AG09309 (cell line): ENCODE results near the gene NHS.

Experiments used
- DNase-seq: peaks from one replicate; pipeline ENCODE4 v3.0.0-alpha.2; 2010; ENCODE audit warnings: low read depth
- H3K4me3 ChIP-seq: 2 replicates; pipeline ENCODE4 v1.5.1; 2011; ENCODE audit warnings: mild to moderate bottlenecking, low read depth, low read length, moderate library complexity; ENCODE audit not compliant: control insufficient read depth
- TF ChIP-seq, protein P1 (sequence below): IDR thresholded peaks from 2 replicates; pipeline ENCODE4 v1.5.1; 2011; ENCODE audit warnings: mild to moderate bottlenecking, low read depth, low read length, inconsistent platforms; ENCODE audit not compliant: insufficient read depth, control insufficient read depth; ENCODE audit errors: missing control alignments

The NHS gene

DNA sequence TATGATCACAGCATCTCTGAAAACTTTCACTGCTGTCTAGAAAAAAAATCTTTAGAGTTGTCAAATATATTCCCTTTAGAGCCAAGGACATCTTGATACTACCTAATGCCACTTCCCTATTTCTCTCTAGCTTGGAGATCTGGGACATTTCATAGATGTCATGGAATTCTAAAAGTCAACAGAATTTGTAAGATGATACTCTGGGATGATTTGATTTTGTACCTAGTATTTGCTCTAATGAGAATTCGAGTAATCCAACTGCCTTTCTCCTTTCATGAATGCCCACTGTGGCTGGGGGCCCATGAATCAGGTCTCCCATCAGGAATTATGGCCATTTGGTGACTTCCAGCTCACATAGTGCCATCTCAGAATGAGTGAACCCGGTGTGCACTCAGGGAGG, 73.2 kb downstream of the NHS start:
- TF ChIP-seq, protein P1, sequence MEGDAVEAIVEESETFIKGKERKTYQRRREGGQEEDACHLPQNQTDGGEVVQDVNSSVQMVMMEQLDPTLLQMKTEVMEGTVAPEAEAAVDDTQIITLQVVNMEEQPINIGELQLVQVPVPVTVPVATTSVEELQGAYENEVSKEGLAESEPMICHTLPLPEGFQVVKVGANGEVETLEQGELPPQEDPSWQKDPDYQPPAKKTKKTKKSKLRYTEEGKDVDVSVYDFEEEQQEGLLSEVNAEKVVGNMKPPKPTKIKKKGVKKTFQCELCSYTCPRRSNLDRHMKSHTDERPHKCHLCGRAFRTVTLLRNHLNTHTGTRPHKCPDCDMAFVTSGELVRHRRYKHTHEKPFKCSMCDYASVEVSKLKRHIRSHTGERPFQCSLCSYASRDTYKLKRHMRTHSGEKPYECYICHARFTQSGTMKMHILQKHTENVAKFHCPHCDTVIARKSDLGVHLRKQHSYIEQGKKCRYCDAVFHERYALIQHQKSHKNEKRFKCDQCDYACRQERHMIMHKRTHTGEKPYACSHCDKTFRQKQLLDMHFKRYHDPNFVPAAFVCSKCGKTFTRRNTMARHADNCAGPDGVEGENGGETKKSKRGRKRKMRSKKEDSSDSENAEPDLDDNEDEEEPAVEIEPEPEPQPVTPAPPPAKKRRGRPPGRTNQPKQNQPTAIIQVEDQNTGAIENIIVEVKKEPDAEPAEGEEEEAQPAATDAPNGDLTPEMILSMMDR: no peak
- H3K4me3 ChIP-seq: no peak overlapping the region
- no peak for DNase-seq

DNA sequence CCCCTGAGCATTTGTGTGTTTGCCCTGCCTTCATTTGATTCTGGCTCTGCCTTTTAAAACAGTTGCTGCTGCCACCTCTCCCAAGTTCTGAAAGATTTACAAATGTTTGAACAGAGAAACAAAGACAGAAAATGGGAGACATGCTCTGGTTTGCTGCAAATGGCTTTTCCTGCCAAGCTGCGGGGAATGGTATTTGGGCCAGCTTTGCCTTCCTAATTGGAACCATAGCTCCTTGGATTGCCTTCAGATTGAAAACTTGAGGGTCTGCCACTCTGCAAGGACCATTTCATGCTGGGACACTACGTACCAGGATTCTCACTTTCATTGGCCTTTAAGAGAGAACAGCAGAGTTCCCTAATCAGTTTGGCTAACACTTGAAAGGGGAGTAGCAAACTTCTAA, 74.9 kb downstream of the NHS start:
- no peak for DNase-seq
- no peak overlapping the region for H3K4me3 ChIP-seq
- TF ChIP-seq, protein P1: no peak

DNA sequence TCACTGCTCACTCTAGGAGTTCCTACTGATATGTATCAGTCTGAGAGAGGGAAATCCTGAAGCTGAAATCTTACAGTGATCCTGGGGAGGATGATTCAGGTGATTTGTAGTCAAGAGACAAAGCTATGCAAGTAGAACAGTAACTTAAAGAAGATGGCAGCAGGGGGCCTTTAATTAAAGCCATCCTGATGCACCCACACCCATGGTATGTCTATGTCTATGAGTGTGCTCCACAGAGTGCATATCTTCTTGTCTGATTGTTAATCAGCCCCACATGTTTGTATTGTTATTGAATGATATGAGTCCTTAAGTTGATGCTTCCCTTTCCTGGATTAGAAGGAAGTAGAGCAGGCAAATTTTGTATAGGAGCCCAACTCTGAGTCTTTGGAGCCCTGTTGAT, 78.8 kb downstream of the NHS start:
- no peak overlapping the region for H3K4me3 ChIP-seq
- DNase-seq: no peak
- TF ChIP-seq, protein P1: no peak

DNA sequence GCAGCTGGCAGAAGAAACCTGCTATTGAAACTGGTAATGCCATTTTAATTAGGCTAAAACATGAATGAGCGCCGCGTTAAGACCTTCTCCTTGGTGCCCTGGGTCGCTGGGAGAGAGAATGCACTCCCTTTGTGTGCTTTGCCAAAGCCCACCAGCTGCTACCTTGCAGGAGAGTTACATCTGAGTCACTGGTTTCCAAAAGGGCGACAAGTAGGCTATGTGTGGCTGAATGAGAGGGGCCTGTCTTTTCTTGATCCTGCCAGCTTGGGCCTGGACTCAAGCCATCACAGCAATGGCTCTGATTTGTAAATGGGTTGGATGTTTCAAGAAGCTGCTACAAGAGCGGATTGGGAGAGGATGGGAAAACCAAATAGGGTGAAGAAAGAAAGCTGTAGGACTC, 81.5 kb downstream of the NHS start:
- no peak overlapping the region for H3K4me3 ChIP-seq
- TF ChIP-seq, protein P1: no peak
- DNase-seq: no peak

DNA sequence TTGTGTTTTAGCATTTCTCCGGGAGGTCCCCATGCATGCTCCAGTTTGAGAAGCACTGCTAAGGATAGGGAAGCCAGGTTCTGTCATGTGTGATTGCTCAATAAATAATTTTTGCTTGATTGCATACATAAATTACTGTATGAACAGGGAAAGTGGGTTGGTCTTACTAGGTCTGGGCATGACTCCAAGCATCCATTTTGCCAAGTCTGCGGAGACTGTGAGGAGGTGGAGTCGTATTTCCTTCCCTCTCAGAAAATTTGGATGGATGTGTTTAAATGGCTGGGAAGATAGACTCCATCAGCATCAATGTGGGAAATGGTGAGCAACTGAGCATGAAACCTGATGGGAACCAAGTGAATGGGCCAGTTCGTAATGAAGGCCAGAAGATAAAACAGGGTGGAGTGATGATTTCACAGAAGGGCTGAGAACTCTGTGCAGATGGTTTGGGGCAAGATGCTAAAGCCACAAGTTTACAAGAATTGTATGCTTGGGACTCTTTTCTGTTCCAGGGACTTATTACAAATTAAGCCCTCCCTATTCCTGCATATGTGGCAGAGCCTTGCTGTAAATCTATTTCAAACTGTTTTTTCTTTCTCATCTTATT, 84.1 kb downstream of the NHS start:
- TF ChIP-seq, protein P1: no peak
- H3K4me3 ChIP-seq: no peak overlapping the region
- peak; percentile 42 for DNase-seq

DNA sequence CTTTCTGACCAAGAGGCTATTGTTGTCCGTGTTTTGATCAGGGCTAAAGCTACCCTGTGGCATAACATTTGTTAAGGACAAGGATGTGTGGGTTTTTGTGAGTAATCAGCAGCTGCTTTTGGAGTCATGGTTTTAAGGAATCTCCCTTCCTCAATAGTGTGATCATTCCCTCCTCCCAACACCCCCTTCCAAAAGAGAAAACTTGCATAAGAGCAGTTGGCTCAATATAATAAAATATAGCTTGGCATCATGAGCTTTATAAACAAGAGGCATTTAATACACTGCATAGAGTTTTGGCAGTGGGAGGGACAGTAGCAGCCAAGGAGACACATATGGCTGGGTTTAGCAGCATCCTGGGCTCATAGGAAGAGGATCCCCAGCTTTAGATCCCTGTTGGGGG, 84.7 kb downstream of the NHS start:
- TF ChIP-seq, protein P1: no peak
- H3K4me3 ChIP-seq: no peak overlapping the region
- peak; percentile 37 for DNase-seq

DNA sequence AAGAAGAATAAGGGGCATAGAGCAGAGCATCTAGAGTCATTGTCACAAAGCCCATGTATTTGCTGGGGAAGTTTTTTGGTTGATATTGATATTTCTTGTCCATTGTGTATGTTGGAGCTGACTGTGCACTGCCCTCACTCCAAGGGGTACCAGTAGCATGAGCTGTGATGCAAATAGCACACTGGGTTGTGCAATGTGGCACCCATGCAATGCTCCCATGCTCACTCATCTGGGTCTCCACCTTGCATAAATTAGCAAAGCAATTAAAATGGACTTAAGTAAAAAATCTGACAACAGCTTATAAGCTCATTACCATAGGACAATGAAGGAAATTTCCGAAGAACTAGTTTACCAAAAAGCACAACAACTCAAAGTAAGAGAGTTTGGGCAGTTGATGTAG, 87.9 kb downstream of the NHS start:
- TF ChIP-seq, protein P1: no peak
- no peak for DNase-seq
- H3K4me3 ChIP-seq: no peak overlapping the region
